ENCODE measurements around the gene RAPGEF3.
A peak's percentile ranks its signal among the peaks of the same experiment; 100 is the strongest.

The RAPGEF3 gene

DNA sequence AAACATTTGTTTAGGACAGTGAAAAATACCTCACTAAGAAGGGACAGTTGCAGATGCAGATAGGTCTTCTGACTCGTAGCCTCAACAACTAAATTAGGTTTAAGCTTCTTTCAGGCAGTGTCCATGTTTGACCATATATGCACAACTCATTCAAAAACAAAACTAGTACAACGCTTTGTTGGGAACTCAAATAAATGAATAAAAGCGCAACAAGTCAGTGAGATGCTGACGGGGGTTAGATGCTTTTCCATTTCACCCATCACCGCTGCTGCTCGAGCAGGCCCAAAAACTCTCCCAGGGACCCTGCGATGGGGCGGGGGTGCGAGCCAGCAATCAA is 53.5 kb downstream of the RAPGEF3 start:
- DNase-seq (ENCODE audit: low read depth): no peak
- H3K4me3 ChIP-seq (ENCODE audit: low read length): peak overlapping the region; percentile 75
- TF ChIP-seq, protein P1, sequence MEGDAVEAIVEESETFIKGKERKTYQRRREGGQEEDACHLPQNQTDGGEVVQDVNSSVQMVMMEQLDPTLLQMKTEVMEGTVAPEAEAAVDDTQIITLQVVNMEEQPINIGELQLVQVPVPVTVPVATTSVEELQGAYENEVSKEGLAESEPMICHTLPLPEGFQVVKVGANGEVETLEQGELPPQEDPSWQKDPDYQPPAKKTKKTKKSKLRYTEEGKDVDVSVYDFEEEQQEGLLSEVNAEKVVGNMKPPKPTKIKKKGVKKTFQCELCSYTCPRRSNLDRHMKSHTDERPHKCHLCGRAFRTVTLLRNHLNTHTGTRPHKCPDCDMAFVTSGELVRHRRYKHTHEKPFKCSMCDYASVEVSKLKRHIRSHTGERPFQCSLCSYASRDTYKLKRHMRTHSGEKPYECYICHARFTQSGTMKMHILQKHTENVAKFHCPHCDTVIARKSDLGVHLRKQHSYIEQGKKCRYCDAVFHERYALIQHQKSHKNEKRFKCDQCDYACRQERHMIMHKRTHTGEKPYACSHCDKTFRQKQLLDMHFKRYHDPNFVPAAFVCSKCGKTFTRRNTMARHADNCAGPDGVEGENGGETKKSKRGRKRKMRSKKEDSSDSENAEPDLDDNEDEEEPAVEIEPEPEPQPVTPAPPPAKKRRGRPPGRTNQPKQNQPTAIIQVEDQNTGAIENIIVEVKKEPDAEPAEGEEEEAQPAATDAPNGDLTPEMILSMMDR (conservative IDR thresholded peaks at IDR 0.05; ENCODE audit: low read length): no peak

DNA sequence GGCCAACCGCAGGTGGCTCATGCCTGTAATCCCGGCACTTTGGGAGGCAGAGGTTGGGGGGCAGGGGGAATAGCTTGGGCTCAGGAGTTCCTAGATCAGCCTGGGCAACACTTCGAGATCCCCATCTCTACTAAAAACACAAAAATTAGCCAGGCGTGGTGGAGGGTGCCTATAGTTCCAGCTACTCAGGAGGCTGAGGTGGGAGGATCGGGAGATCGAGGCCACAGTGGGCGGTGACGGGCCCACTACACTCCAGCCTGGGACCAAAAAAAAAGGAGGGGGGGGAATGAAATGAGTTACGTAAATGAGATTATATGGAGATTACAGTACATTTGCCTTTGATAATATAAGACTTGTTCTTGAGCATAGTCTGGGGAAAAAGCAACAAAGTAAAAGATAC is 54.0 kb downstream of the RAPGEF3 start:
- TF ChIP-seq, protein P1 (conservative IDR thresholded peaks at IDR 0.05; ENCODE audit: low read length): no peak
- H3K4me3 ChIP-seq (ENCODE audit: low read length): peak overlapping the region; percentile 75
- DNase-seq (ENCODE audit: low read depth): no peak

DNA sequence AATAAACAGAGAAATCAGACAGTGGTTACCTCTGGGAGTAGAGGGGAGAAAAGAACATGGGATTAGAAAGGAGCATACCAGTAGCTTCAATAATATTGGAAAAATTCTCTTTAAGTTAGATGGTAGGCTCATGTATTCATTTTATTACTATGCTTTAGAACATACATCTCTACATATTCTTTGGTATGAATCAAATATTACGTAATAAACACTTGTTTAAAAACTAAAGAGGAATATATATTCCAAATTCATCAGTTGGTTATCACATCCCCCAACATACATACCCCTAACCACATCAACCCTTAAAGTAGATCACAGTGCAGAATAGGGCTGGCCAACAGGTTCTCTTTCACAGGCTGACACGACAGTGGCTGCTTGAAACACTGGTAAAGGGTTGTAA is 58.4 kb downstream of the RAPGEF3 start:
- TF ChIP-seq, protein P1 (conservative IDR thresholded peaks at IDR 0.05; ENCODE audit: low read length): no peak
- H3K4me3 ChIP-seq (ENCODE audit: low read length): no peak overlapping the region
- DNase-seq (ENCODE audit: low read depth): no peak

DNA sequence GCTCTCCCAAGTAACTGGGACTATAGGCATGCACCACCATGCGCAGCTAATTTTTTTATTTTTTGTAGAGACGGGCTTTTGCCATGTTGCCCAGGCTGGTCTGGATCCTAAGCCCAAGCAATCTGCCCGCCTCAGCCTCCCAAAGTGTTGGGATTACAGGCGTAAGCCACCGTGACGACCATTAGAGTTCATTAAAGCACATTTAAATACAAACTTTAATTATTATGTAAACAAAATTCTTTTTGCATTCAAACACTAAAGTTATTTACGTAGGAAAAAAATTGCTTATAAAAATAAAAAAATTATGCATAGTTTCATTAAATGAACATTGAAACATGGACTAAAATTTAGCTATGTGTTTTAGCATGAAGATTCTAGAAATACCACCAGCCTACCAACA is 60.0 kb downstream of the RAPGEF3 start:
- H3K4me3 ChIP-seq (ENCODE audit: low read length): no peak overlapping the region
- no peak for DNase-seq (ENCODE audit: low read depth)
- TF ChIP-seq, protein P1 (conservative IDR thresholded peaks at IDR 0.05; ENCODE audit: low read length): no peak

DNA sequence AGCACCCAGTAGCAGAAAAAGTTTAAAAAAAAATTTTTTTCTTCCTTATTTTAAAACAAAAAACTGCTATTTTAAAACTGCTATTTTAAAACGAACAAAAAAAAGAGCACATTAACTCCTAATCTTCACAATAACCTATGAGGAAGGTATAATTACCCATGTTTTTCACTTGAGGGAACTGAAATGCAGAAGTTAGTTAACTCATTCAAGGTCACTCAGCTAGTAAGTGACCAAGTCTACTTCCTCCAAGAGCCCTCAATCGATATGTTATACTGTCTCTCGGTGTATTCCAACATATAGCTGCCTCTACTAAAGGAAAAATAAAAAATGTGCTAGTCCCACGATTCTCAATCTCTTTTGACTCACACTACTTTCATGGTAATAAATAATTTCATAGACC is 60.6 kb downstream of the RAPGEF3 start:
- TF ChIP-seq, protein P1 (conservative IDR thresholded peaks at IDR 0.05; ENCODE audit: low read length): no peak
- no peak overlapping the region for H3K4me3 ChIP-seq (ENCODE audit: low read length)
- no peak for DNase-seq (ENCODE audit: low read depth)

DNA sequence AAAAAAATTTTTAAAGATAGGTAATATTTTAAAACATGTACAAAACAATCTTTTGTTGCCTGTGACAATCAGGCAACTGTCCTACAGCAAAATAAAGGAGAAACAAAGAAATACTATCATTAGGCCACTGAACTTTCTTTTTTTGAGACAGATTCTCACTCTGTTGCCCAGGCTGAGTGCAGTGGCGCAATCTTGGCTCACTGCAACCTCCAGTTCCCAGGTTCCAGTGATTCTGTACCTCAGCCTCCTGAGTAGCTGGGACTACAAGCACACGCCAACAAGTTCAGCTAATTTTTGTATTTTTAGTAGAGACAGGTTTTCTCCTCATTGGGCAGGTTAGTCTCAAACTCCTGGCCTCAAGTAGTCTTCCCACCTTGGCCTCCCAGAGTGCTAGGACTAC is 69.5 kb downstream of the RAPGEF3 start:
- no peak for DNase-seq (ENCODE audit: low read depth)
- no peak overlapping the region for H3K4me3 ChIP-seq (ENCODE audit: low read length)
- TF ChIP-seq, protein P1 (conservative IDR thresholded peaks at IDR 0.05; ENCODE audit: low read length): no peak

DNA sequence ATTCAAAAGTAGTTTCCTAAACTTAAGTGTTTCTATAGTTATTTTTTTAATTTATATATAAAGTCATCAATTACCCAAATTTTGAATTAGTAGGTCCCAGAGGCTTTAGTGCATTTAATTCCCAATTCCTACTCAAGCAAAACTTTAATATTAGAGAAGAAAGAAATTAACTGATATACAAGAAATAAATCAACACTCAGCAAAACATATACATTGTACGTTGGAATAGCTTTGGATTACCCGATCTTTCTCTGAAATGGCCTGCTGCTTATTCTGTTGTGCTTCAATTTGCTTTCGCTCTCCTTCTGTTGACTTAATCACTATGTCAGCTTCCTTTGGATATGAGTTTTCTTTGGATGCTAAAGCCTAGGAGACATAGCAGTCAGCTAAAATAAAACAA is 71.0 kb downstream of the RAPGEF3 start:
- no peak overlapping the region for H3K4me3 ChIP-seq (ENCODE audit: low read length)
- TF ChIP-seq, protein P1 (conservative IDR thresholded peaks at IDR 0.05; ENCODE audit: low read length): no peak
- DNase-seq (ENCODE audit: low read depth): no peak
